ENCODE measurements around the gene PSME3.

PSME3 gene
- 33.4 to 38.4 reads per million in 2 donors for total RNA-seq

GRCh38 chr17:42832934-42833766, at the start of gene PSME3:
PSME3 (plus strand) TSS chr17:42833397; CDS start chr17:42833632, 235 bp downstream.
- peak; percentile 75 to 91 (median 87) for DNase-seq

GRCh38 chr17:42783791-42784138, 49.4 kb upstream of the PSME3 start:
- no peak for DNase-seq

- DNase-seq: no peak
Measured at GRCh38 chr17:42784409-42784808, 48.8 kb upstream of the PSME3 start.

GRCh38 chr17:42784811-42785592, 48.2 kb upstream of the PSME3 start:
- DNase-seq: peak in 1 of 5 experiments; percentile 15

- no peak for DNase-seq
Measured at GRCh38 chr17:42787266-42787665, 45.9 kb upstream of the PSME3 start.

- DNase-seq: no peak
Measured at GRCh38 chr17:42791948-42792347, 41.2 kb upstream of the PSME3 start.

GRCh38 chr17:42792545-42792944, 40.7 kb upstream of the PSME3 start:
- no peak for DNase-seq

GRCh38 chr17:42795061-42795460, 38.1 kb upstream of the PSME3 start:
- DNase-seq: no peak

- no peak for DNase-seq
Measured at GRCh38 chr17:42795465-42795864, 37.7 kb upstream of the PSME3 start.

- no peak for DNase-seq
Measured at GRCh38 chr17:42796066-42796758, 37.0 kb upstream of the PSME3 start.

- DNase-seq: no peak
Measured at GRCh38 chr17:42797067-42798007, 35.9 kb upstream of the PSME3 start.

GRCh38 chr17:42798011-42798382, 35.2 kb upstream of the PSME3 start:
- no peak for DNase-seq

GRCh38 chr17:42798383-42799380, 34.5 kb upstream of the PSME3 start, which contains the start of the genes CNTD1 and COA3:
CNTD1 (plus strand) TSS chr17:42798861; CDS start chr17:42799068, 207 bp downstream.
COA3 (minus strand) TSS chr17:42798704; CDS start chr17:42798681, 23 bp downstream.
- peak; percentile 44 to 84 (median 65) for DNase-seq

- no peak for DNase-seq
Measured at GRCh38 chr17:42803074-42803883, 29.9 kb upstream of the PSME3 start.

GRCh38 chr17:42804918-42805367, 28.3 kb upstream of the PSME3 start:
- no peak for DNase-seq

GRCh38 chr17:42806249-42806648, 26.9 kb upstream of the PSME3 start:
- no peak for DNase-seq

GRCh38 chr17:42809250-42809649, 23.9 kb upstream of the PSME3 start:
- DNase-seq: no peak

GRCh38 chr17:42814633-42815399, 18.4 kb upstream of the PSME3 start:
- DNase-seq: no peak

GRCh38 chr17:42817866-42818265, 15.3 kb upstream of the PSME3 start:
- no peak for DNase-seq
